ENCODE results near the gene ZFYVE28.
"Not testable (repeated sequence)": the region's sequence is repeated elsewhere in the genome, so short reads cannot be mapped to it uniquely, and the experiment has no call there.

Gene ZFYVE28

GRCh38 chr4:2243681-2244380 is 174.6 kb downstream of the ZFYVE28 start:
- no peak for DNase-seq

- peak; percentile 99 to 100 for DNase-seq
Measured at GRCh38 chr4:2241410-2242353, 176.8 kb downstream of the ZFYVE28 start, which contains the start of the genes HAUS3 and POLN. Gene HAUS3 (minus strand): TSS chr4:2242121. CDS start chr4:2240946, 1,175 bp downstream. Gene POLN (minus strand): TSS chr4:2242121. CDS start chr4:2229231, 12,890 bp downstream.

GRCh38 chr4:2241003-2241402 is 177.4 kb downstream of the ZFYVE28 start:
- DNase-seq: peak in 1 of 2 donors; percentile 70

GRCh38 chr4:2236944-2237666 is 181.3 kb downstream of the ZFYVE28 start:
- DNase-seq: no peak

- DNase-seq: no peak
Measured at GRCh38 chr4:2231082-2231481, 187.4 kb downstream of the ZFYVE28 start.

GRCh38 chr4:2226261-2226660 is 192.2 kb downstream of the ZFYVE28 start:
- no peak for DNase-seq

- DNase-seq: no peak
Measured at GRCh38 chr4:2222838-2223237, 195.6 kb downstream of the ZFYVE28 start.

- DNase-seq: not testable (repeated sequence)
Measured at GRCh38 chr4:2221378-2221777, 197.1 kb downstream of the ZFYVE28 start.

GRCh38 chr4:2220016-2220630 is 198.3 kb downstream of the ZFYVE28 start:
- peak; percentile 75 to 83 for DNase-seq

Measured in CD4-positive, alpha-beta T cell treated with Interleukin-1 beta for 1 hour (primary cell).